A549 (cell line): Measurements from ENCODE around the gene SAMD4B. TPM values are rescaled to one million over a fixed set of nuclear protein-coding genes. Genes with fewer than 3 reads are reported as not detected.

Experiments used
- ATAC-seq, 2 experiments: fragments of 200-7000 bp in 1 of 2; fragments of >200 bp in 1 of 2; cut with Nextera tagmentation in 1 of 2; cut with Tn5 transposase in 1 of 2; 3 replicates each; pipeline versions ENCODE4 v1.8.0 to v1.9.1; 2018 to 2020; ENCODE audit warnings: mild to moderate bottlenecking in 1 of 2, moderate library complexity in 1 of 2
- CTCF ChIA-PET: fragments of 300-600 bp; sonication (Branson Sonifier 250); formaldehyde crosslinking; extraction: SDS; loops from one replicate; lab custom pipeline; 2021; ENCODE audit warnings: antibody characterized with exemption, inconsistent platforms; lab: Yijun Ruan, JAX
- POLR2A ChIA-PET: fragments of 350-600 bp; formaldehyde crosslinking; extraction: SDS; loops from one replicate; lab custom pipeline; 2021; ENCODE audit warnings: antibody characterized with exemption, inconsistent platforms; lab: Yijun Ruan, JAX
- DNase-seq, 2 experiments: peaks; one replicate each; pipeline versions ENCODE4 v3.0.0 to v3.0.0-alpha.2; 2011 to 2016; ENCODE audit warnings: low read depth in 1 of 2, low spot score in 1 of 2
- FAIRE-seq: peaks from 2 replicates; lab custom pipeline; 2011; peaks lifted over from hg19 to GRCh38; lab: Jason Lieb, UNC
- H3K27ac ChIP-seq, 2 experiments: fragments of >200 bp; sonication (Bioruptor Twin); formaldehyde crosslinking; 3 replicates each; pipeline ENCODE4 v1.5.1; 2016 to 2017
- H3K4me1 ChIP-seq: fragments of >200 bp; sonication (Bioruptor Twin); formaldehyde crosslinking; 3 replicates; pipeline ENCODE4 v1.6.1; 2016
- H3K4me2 ChIP-seq: fragments of >200 bp; sonication (Bioruptor Twin); formaldehyde crosslinking; 3 replicates; pipeline ENCODE4 v1.6.1; 2016
- H3K4me3 ChIP-seq: fragments of >200 bp; sonication (Bioruptor Twin); formaldehyde crosslinking; 3 replicates; pipeline ENCODE4 v1.5.1; 2016
- H3K9me3 ChIP-seq: fragments of >200 bp; sonication (Bioruptor Twin); formaldehyde crosslinking; 3 replicates; pipeline ENCODE4 v1.6.1; 2016
- EP300 ChIP-seq, 2 experiments: fragments of >200 bp; sonication (Bioruptor Twin); formaldehyde crosslinking; IDR thresholded peaks; 2 replicates in 1 of 2; 3 replicates in 1 of 2; pipeline ENCODE4 v1.6.1; 2016 to 2017
- FOSB ChIP-seq: fragments of 250-450 bp; sonication (Bioruptor Pico); IDR thresholded peaks from 2 replicates; pipeline ENCODE4 v1.5.0; 2020; ENCODE audit warnings: mild to moderate bottlenecking, moderate library complexity
- HMGXB4 ChIP-seq: fragments of 250-450 bp; sonication (Bioruptor Pico); IDR thresholded peaks from 2 replicates; pipeline ENCODE4 v1.5.0; 2021; ENCODE audit warnings: mild to moderate bottlenecking, moderate library complexity, borderline replicate concordance
- KDM1A ChIP-seq: fragments of 200-600 bp; sonication (generic); IDR thresholded peaks from 2 replicates; pipeline ENCODE4 v1.6.1; 2016; ENCODE audit warnings: low read depth, mild to moderate bottlenecking
- MAFK ChIP-seq: fragments of 450-650 bp; IDR thresholded peaks from 2 replicates; pipeline ENCODE4 v1.6.1; 2014; ENCODE audit not compliant: partially characterized antibody
- MAX ChIP-seq: IDR thresholded peaks from 2 replicates; pipeline ENCODE4 v1.6.1; 2012
- POLR2AphosphoS2 ChIP-seq: conservative IDR thresholded peaks from 2 replicates; pipeline ENCODE4 v1.6.1; 2012; ENCODE audit warnings: low read length, improper control_type of control experiment, inconsistent platforms
- RAD21 ChIP-seq, 2 experiments: fragments of >200 bp in 1 of 2; sonication (Bioruptor Twin) in 1 of 2; formaldehyde crosslinking in 1 of 2; IDR thresholded peaks in 1 of 2; conservative IDR thresholded peaks in 1 of 2; 2 replicates in 1 of 2; 3 replicates in 1 of 2; pipeline ENCODE4 v1.6.1; 2012 to 2018; ENCODE audit warnings: inconsistent platforms in 1 of 2
- SMC3 ChIP-seq: fragments of >200 bp; sonication (Bioruptor Twin); formaldehyde crosslinking; IDR thresholded peaks from 3 replicates; pipeline ENCODE4 v1.6.1; 2018; ENCODE audit warnings: inconsistent platforms
- TFCP2L1 ChIP-seq: fragments of 250-450 bp; sonication (Bioruptor Pico); IDR thresholded peaks from 2 replicates; pipeline ENCODE4 v1.5.0; 2021; ENCODE audit warnings: mild to moderate bottlenecking
- ZC3H11A ChIP-seq: fragments of 450-650 bp; IDR thresholded peaks from 2 replicates; pipeline ENCODE4 v1.6.1; 2014; ENCODE audit warnings: antibody characterized with exemption, mild to moderate bottlenecking
- ZFP36 ChIP-seq: fragments of 450-650 bp; IDR thresholded peaks from 2 replicates; pipeline ENCODE4 v1.6.1; 2014; ENCODE audit warnings: borderline replicate concordance; ENCODE audit not compliant: partially characterized antibody
- ZSCAN20 ChIP-seq: fragments of 250-450 bp; sonication (Bioruptor Pico); IDR thresholded peaks from 2 replicates; pipeline ENCODE4 v1.8.0; 2022; ENCODE audit warnings: mild to moderate bottlenecking, moderate library complexity
- WGBS: methylation state at CpG from one replicate; pipeline ENCODE4 v1.1.6; 2017; ENCODE audit errors: missing lambda C conversion rate; 5-methylcytosine and 5-hydroxymethylcytosine counted together
- polyA plus RNA-seq, 4 experiments: library from polyadenylated mRNA; depleted of rRNA in 3 of 4; stranded (reverse); fragments of >200 nt; fragmentation: RNase III in 1 of 4; extraction: RNeasy Plus Mini Kit Qiagen cat#74134 plus additional on column Dnase treatment in 1 of 4; gene quantifications; 2 replicates in 3 of 4; 3 replicates in 1 of 4; pipeline ENCODE4 v1.2.3, GENCODE V29; 2011 to 2017
- TF ChIP-seq, protein P1 (sequence below): fragments of 450-650 bp; IDR thresholded peaks from 2 replicates; pipeline ENCODE4 v1.6.1; 2014; ENCODE audit warnings: antibody characterized with exemption

SAMD4B gene
- polyA plus RNA-seq, 2 of the 4 experiments (the other 2 are of a cell fraction): 82.1 to 118 TPM

- ATAC-seq (no peak), DNase-seq (no peak), FAIRE-seq (peak; percentile 54)
- CTCF ChIA-PET: interaction anchor here (1.0 to 23.5 kb wide), 10 partner anchors 7 to 144 kb away, joined by 3 to 457 read pairs (median 16); partner anchors contain the start of genes EID2B, MED29, PAF1 and PLEKHG2
- no peak overlapping the region for H3K4me3 ChIP-seq
- POLR2A ChIA-PET: interaction anchor here (10.5 kb wide), 1 partner anchor 16 kb away, joined by 160 read pairs; the partner anchor contains the start of gene RPS16
- no peaks in the 10 kb centered on the region for H3K9me3 ChIP-seq
- WGBS: 91% methylated on average over 9 of the region's 9 CpGs
- TF ChIP-seq SMC3 (no peak), ZSCAN20 (CRISPR knock-in tag) (no peak), ZC3H11A (no peak), ZFP36 (peak; percentile 77), KDM1A (0 out of 2 replicates have a peak, but pooled peaks have one; percentile 57)
- TF ChIP-seq, protein P1, sequence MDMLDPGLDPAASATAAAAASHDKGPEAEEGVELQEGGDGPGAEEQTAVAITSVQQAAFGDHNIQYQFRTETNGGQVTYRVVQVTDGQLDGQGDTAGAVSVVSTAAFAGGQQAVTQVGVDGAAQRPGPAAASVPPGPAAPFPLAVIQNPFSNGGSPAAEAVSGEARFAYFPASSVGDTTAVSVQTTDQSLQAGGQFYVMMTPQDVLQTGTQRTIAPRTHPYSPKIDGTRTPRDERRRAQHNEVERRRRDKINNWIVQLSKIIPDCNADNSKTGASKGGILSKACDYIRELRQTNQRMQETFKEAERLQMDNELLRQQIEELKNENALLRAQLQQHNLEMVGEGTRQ: no peak
- no peak overlapping the region for H3K27ac ChIP-seq
- H3K4me1 ChIP-seq: peaks cover 10% of the 10 kb centered on the region
- no peak overlapping the region for H3K4me2 ChIP-seq
Measured at GRCh38 chr19:39419003-39419402, 76.8 kb downstream of the SAMD4B start.

DNA sequence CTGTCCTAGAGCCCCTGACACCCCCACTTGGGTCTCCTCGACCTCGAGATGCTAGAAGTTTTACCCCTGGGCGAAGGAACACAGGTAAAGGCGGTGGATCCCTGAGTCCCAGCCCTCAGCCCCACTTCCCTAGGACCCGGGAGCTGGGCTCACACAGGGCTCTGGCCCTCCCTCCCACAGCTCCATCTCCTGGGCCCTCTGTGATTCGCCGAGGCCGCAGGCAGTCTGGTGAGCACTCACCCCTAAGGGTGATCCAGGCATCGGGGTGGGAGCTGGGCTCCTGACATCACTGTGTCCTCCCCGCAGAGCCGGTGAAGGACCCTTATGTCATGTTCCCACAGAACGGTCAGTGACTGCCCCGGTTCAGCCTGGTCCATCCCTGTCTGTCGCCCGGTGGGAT lies 78.5 kb downstream of the SAMD4B start:
- no peak overlapping the region for H3K27ac ChIP-seq
- no peak overlapping the region for H3K4me3 ChIP-seq
- DNase-seq: peak in 1 of 2 experiments; percentile 29
- no peak for FAIRE-seq
- peak in 1 of 2 experiments; percentile 5; a peak in 2 of 6 replicates for ATAC-seq
- CTCF ChIA-PET: interaction anchor here (0.9 to 23.5 kb wide), 10 partner anchors 6 to 1186 kb away, joined by 3 to 457 read pairs (median 12); partner anchors contain the start of genes EID2B, MED29, PAF1 and PLEKHG2
- POLR2A ChIA-PET: interaction anchor here (1.4 to 10.5 kb wide), 2 partner anchors 13 to 15 kb away, joined by 3 to 160 read pairs; partner anchors contain the start of gene RPS16
- 91% methylated on average over 15 of the region's 15 CpGs for WGBS
- TF ChIP-seq FOSB (CRISPR knock-in tag) (no peak), POLR2AphosphoS2 (peak; percentile 41; the same call in 1 of the 2 replicates), TFCP2L1 (CRISPR knock-in tag) (0 out of 2 replicates have a peak, but pooled peaks have one; percentile 15)
- TF ChIP-seq, all 56 proteins: peak for 2
- Histone ChIP-seq H3K4me2 (no peak overlapping the region), H3K9me3 (no peaks in the 10 kb centered on the region), H3K4me1 (no peaks in the 10 kb centered on the region)

- FAIRE-seq: no peak
- TF ChIP-seq MAFK (peak; percentile 93), MAX (no peak)
- TF ChIP-seq, all 56 proteins: peak for 1
- ATAC-seq: no peak
Measured at GRCh38 chr19:39422020-39422419, 79.8 kb downstream of the SAMD4B start.

GRCh38 chr19:39423258-39424086 lies 81.3 kb downstream of the SAMD4B start:
- FAIRE-seq (peak; percentile 68), DNase-seq (no peak), ATAC-seq (0 out of 6 replicates have a peak, but pooled peaks of 1 of the 2 experiments have one; percentile 1)
- TF ChIP-seq RAD21 (conservative IDR thresholded peaks at IDR 0.05 in 1 of 2, IDR thresholded peaks at IDR 0.05 in 1 of 2): no peak
- 0 out of 2 replicates have a peak, but pooled peaks have one; percentile 24 for TF ChIP-seq MAX
- TF ChIP-seq HMGXB4: no peak
- TF ChIP-seq EP300 (IDR thresholded peaks at IDR 0.05): no peak
- POLR2A ChIA-PET: interaction anchor here (0.6 to 10.5 kb wide), 3 partner anchors 9 to 12 kb away, joined by 3 to 160 read pairs (median 3); partner anchors contain the start of gene RPS16
- no peak overlapping the region for H3K27ac ChIP-seq
- no peak overlapping the region for H3K4me3 ChIP-seq
- WGBS: 90% methylated on average over 35 of the region's 35 CpGs
- no peaks in the 10 kb centered on the region for H3K9me3 ChIP-seq
- H3K4me1 ChIP-seq: peaks cover 12% of the 10 kb centered on the region
- H3K4me2 ChIP-seq: no peak overlapping the region
- CTCF ChIA-PET: interaction anchor here (1.0 to 23.5 kb wide), 11 partner anchors 7 to 250 kb away, joined by 3 to 457 read pairs (median 6); partner anchors contain the start of genes MED29, PAF1, PLEKHG2 and RPS16

More at GRCh38 chr19:39422020-39422419, 79.8 kb downstream of the SAMD4B start:
- 93% methylated on average over 5 of the region's 5 CpGs for WGBS
- Histone ChIP-seq H3K27ac (no peak overlapping the region), H3K4me1 (no peaks in the 10 kb centered on the region), H3K9me3 (no peaks in the 10 kb centered on the region), H3K4me3 (no peak overlapping the region), H3K4me2 (no peak overlapping the region)
- ChIA-PET CTCF (interaction anchor here (1.2 to 23.5 kb wide), 9 partner anchors 5 to 250 kb away, joined by 3 to 457 read pairs (median 11); partner anchors contain the start of genes EID2B, MED29, PAF1 and PLEKHG2), POLR2A (interaction anchor here (1.4 to 10.5 kb wide), 2 partner anchors 12 to 13 kb away, joined by 3 to 160 read pairs; partner anchors contain the start of gene RPS16)
- no peak for DNase-seq
